OCI-LY3 (cell line): ENCODE results near the gene RGL4.
"Not testable (repeated sequence)": the region's sequence is repeated elsewhere in the genome, so short reads cannot be mapped to it uniquely, and the experiment has no call there.

Experiments
- EZH2phosphoT487 ChIP-seq: fragments of 200-600 bp; shearing (Covaris generic); IDR thresholded peaks from 2 replicates; pipeline ENCODE4 v1.6.1; 2018; ENCODE audit warnings: antibody characterized with exemption, mixed run types, low read depth
- TF ChIP-seq, protein P1 (sequence below): fragments of 200-600, 300-600 bp; sonication (generic); IDR thresholded peaks from 2 replicates; pipeline ENCODE4 v1.5.1; 2014; ENCODE audit warnings: antibody characterized with exemption, low read length, low read depth

DNA sequence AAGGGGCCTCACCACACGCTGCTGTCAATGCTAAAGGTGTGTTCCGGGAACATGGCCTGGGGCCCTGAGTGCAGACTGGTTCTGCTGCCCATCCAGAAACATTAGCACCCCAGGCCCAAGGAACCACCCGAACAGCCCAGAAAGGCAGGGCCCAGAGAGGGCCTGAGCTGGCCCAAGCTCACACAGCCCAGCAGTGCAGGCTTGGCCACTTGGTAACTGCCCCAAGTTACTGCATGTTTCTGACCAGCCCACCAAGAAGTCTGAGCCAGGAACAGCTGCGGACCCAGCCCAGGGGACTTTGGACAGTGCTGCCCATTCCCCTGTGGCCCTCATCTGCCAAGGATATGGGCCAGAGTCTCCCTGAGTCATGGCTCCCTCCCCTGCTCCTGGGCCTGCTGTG is 19.4 kb upstream of the RGL4 start:
- TF ChIP-seq, protein P1, sequence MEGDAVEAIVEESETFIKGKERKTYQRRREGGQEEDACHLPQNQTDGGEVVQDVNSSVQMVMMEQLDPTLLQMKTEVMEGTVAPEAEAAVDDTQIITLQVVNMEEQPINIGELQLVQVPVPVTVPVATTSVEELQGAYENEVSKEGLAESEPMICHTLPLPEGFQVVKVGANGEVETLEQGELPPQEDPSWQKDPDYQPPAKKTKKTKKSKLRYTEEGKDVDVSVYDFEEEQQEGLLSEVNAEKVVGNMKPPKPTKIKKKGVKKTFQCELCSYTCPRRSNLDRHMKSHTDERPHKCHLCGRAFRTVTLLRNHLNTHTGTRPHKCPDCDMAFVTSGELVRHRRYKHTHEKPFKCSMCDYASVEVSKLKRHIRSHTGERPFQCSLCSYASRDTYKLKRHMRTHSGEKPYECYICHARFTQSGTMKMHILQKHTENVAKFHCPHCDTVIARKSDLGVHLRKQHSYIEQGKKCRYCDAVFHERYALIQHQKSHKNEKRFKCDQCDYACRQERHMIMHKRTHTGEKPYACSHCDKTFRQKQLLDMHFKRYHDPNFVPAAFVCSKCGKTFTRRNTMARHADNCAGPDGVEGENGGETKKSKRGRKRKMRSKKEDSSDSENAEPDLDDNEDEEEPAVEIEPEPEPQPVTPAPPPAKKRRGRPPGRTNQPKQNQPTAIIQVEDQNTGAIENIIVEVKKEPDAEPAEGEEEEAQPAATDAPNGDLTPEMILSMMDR = not testable (repeated sequence)
- not testable (repeated sequence) for TF ChIP-seq EZH2phosphoT487
